Endothelial cell of umbilical vein (primary cell): ENCODE data around the gene CELSR1. TPM values are rescaled to one million over a fixed set of nuclear protein-coding genes. Genes with fewer than 3 reads are reported as not detected.

ENCODE experiments used
- BruUV-seq: library from RNA; stranded (reverse); fragments of 400-500 nt; replicated peaks from 2 replicates; lab custom pipeline; 2021; lab: Mats Ljungman, UMichigan
- CTCF ChIA-PET: fragments of 300-600, 350-600 bp; sonication (Branson Sonifier 250); formaldehyde crosslinking; loops from one replicate; lab custom pipeline; 2021; ENCODE audit warnings: antibody characterized with exemption, inconsistent platforms; lab: Charles Lee
- POLR2A ChIA-PET: fragments of 300-600, 350-600 bp; sonication (Branson Sonifier 250); formaldehyde crosslinking; loops from one replicate; lab custom pipeline; 2021; ENCODE audit warnings: antibody characterized with exemption, inconsistent platforms; lab: Charles Lee
- DNase-seq: peaks from one replicate; pipeline ENCODE4 v3.0.0-alpha.2; 2011; ENCODE audit warnings: low read depth, low spot score
- FAIRE-seq: peaks from 2 replicates; lab custom pipeline; 2011; peaks lifted over from hg19 to GRCh38; lab: Jason Lieb, UNC
- H2AFZ ChIP-seq: 2 replicates; pipeline ENCODE4 v1.6.0; 2012; ENCODE audit warnings: low read depth, low read length, control low read depth, inconsistent platforms
- H3K27ac ChIP-seq: 2 replicates; pipeline ENCODE4 v1.5.1; 2011; ENCODE audit warnings: low read depth, mild to moderate bottlenecking, control low read depth, low read length, moderate library complexity; ENCODE audit not compliant: insufficient read depth
- H3K27me3 ChIP-seq, 2 experiments: 2 replicates each; pipeline versions ENCODE4 v1.6.0 to v1.6.1; 2011; ENCODE audit warnings: low read length in 2 of 2, mixed read lengths in 1 of 2; ENCODE audit not compliant: control insufficient read depth in 2 of 2, insufficient read depth in 2 of 2
- H3K36me3 ChIP-seq, 2 experiments: 2 replicates in 1 of 2; 3 replicates in 1 of 2; pipeline ENCODE4 v1.5.1; 2011; ENCODE audit warnings: low read length in 2 of 2, mild to moderate bottlenecking in 1 of 2, moderate library complexity in 1 of 2; ENCODE audit not compliant: control insufficient read depth in 2 of 2, insufficient read depth in 2 of 2; ENCODE audit errors: extremely low read depth in 1 of 2
- H3K4me1 ChIP-seq: 3 replicates; pipeline ENCODE4 v1.5.1; 2011; ENCODE audit warnings: mild to moderate bottlenecking, low read length; ENCODE audit not compliant: control insufficient read depth, insufficient read depth; ENCODE audit errors: extremely low read depth
- H3K4me2 ChIP-seq: 2 replicates; pipeline ENCODE4 v1.6.1; 2011; ENCODE audit warnings: low read length, control low read depth, mixed read lengths; ENCODE audit not compliant: insufficient read depth
- H3K4me3 ChIP-seq, 3 experiments: fragments of 200-600 bp in 1 of 3; sonication (generic), shearing (Covaris generic) in 1 of 3; replicated peaks in 1 of 3; 2 replicates each; pipeline ENCODE4 v1.5.1; 2011 to 2016; ENCODE audit warnings: control low read depth in 3 of 3, low read length in 3 of 3, mild to moderate bottlenecking in 2 of 3, inconsistent platforms in 1 of 3, low read depth in 1 of 3, moderate library complexity in 1 of 3; ENCODE audit not compliant: insufficient read depth in 1 of 3
- H3K79me2 ChIP-seq: 2 replicates; pipeline ENCODE4 v1.6.0; 2012; ENCODE audit warnings: low read length, inconsistent platforms; ENCODE audit not compliant: control insufficient read depth, insufficient read depth
- H3K9ac ChIP-seq: replicated peaks from 2 replicates; pipeline ENCODE3; 2011; ENCODE audit warnings: low read length, control low read depth; ENCODE audit not compliant: insufficient read depth; ENCODE audit errors: extremely low read depth
- H3K9me1 ChIP-seq: replicated peaks from 3 replicates; pipeline ENCODE4 v1.6.0; 2011; ENCODE audit warnings: mild to moderate bottlenecking, low read length; ENCODE audit not compliant: control insufficient read depth, insufficient read depth; ENCODE audit errors: extremely low read depth
- H3K9me3 ChIP-seq: replicated peaks from 2 replicates; pipeline ENCODE4 v1.5.1; 2012; ENCODE audit warnings: low read length, inconsistent platforms; ENCODE audit not compliant: control insufficient read depth, insufficient read depth
- H4K20me1 ChIP-seq: replicated peaks from 2 replicates; pipeline ENCODE3; 2011; ENCODE audit warnings: mild to moderate bottlenecking, low read length; ENCODE audit not compliant: control insufficient read depth, insufficient read depth; ENCODE audit errors: extremely low read depth
- CTCF ChIP-seq, 2 donors: IDR thresholded peaks; 1 replicate in 1 of 2; 2 replicates in 1 of 2; pipeline ENCODE4 v1.5.1; 2011; ENCODE audit warnings: low read length in 2 of 2, mild to moderate bottlenecking in 2 of 2, moderate library complexity in 2 of 2, control low read depth in 1 of 2, inconsistent platforms in 1 of 2, low read depth in 1 of 2; ENCODE audit not compliant: insufficient read depth in 1 of 2; ENCODE audit errors: extremely low read depth in 1 of 2
- EZH2 ChIP-seq: IDR thresholded peaks from 2 replicates; pipeline ENCODE4 v1.6.1; 2012; ENCODE audit warnings: borderline replicate concordance, low read depth, mild to moderate bottlenecking, moderate library complexity, low read length, inconsistent platforms; ENCODE audit not compliant: severe bottlenecking
- FOS ChIP-seq: IDR thresholded peaks from 2 replicates; pipeline ENCODE4 v1.6.1; 2011; ENCODE audit warnings: mild to moderate bottlenecking, low read length, moderate library complexity, borderline replicate concordance; ENCODE audit not compliant: insufficient read depth
- GATA2 ChIP-seq: IDR thresholded peaks from 2 replicates; pipeline ENCODE4 v1.7.0; 2011; ENCODE audit warnings: low read depth, mild to moderate bottlenecking, moderate library complexity, mixed read lengths, low read length; ENCODE audit not compliant: insufficient read length, insufficient read depth
- JUN ChIP-seq: IDR thresholded peaks from 2 replicates; pipeline ENCODE4 v1.6.1; 2011; ENCODE audit warnings: borderline replicate concordance, low read depth; ENCODE audit not compliant: insufficient read length, insufficient read depth
- MAX ChIP-seq: IDR thresholded peaks from 2 replicates; pipeline ENCODE4 v1.6.1; 2011; ENCODE audit not compliant: insufficient read depth, insufficient read length
- MYC ChIP-seq: IDR thresholded peaks from one replicate; pipeline ENCODE4 v1.6.1; 2011; ENCODE audit warnings: mild to moderate bottlenecking, low read depth, low read length
- POLR2A ChIP-seq: IDR thresholded peaks from 2 replicates; pipeline ENCODE4 v1.6.1; 2012; ENCODE audit warnings: low read depth, mild to moderate bottlenecking, control low read depth, low read length
- POLR2AphosphoS5 ChIP-seq: IDR thresholded peaks from 2 replicates; pipeline ENCODE4 v1.6.1; 2012; ENCODE audit warnings: low read depth, mild to moderate bottlenecking, control low read depth, low read length, moderate library complexity; ENCODE audit not compliant: insufficient read depth
- dilution Hi-C: fragments of 300-500 bp; cut with MboI; formaldehyde crosslinking; loops from one replicate; pipeline ENCODE4 v1.15.0; 2019; ENCODE audit warnings: low sequenced_read_pairs; ENCODE audit not compliant: extremely low pct_ligation_motif_present
- intact Hi-C: fragments of 100-400 bp; cut with micrococcal nuclease; formaldehyde crosslinking; loops from one replicate; pipeline ENCODE4 v1.10.0; 2022
- polyA plus RNA-seq, 4 experiments: library from polyadenylated mRNA; depleted of rRNA in 3 of 4; stranded (reverse) in 3 of 4; unstranded in 1 of 4; fragments of >200 nt; gene quantifications; 2 replicates each; pipeline versions ENCODE4 v1.2.1 to v1.2.3, GENCODE V29; 2011 to 2012; ENCODE audit warnings: missing spikeins in 1 of 4
- total RNA-seq: library from RNA; stranded (reverse); gene quantifications from 2 replicates; pipeline ENCODE4 v1.2.3, GENCODE V29; 2021

Gene CELSR1
- total and polyA plus RNA-seq, 2 donors (not counting 3 experiments of a cell fraction or from before 2014, with no cell fraction given), result 3.7 to 5.4 TPM

GRCh38 chr22:46472722-46473016, 64.8 kb downstream of the CELSR1 start:
- Histone ChIP-seq H3K4me3 (no peak overlapping the region), H3K9ac (no peak overlapping the region), H3K36me3 (no peaks in the 10 kb centered on the region), H2AFZ (no peak overlapping the region), H3K27me3 (no peaks in the 10 kb centered on the region), H3K9me3 (no peaks in the 10 kb centered on the region), H3K9me1 (no peaks in the 10 kb centered on the region), H3K4me1 (no peaks in the 10 kb centered on the region), H3K4me2 (no peak overlapping the region), H3K27ac (no peak overlapping the region), H4K20me1 (no peaks in the 10 kb centered on the region), H3K79me2 (no peaks in the 10 kb centered on the region)
- TF ChIP-seq JUN, result no peak
- TF ChIP-seq GATA2, result no peak
- no peak for TF ChIP-seq FOS
- TF ChIP-seq POLR2A, result no peak
- TF ChIP-seq MAX, result no peak
- TF ChIP-seq CTCF (IDR thresholded peaks at IDR 0.05; ENCODE audit: extremely low read depth in 1 of 2, insufficient read depth in 1 of 2, low read depth in 1 of 2, low read length in 2 of 2), result no peak
- TF ChIP-seq EZH2, result no peak
- no peak for TF ChIP-seq POLR2AphosphoS5
- TF ChIP-seq MYC, result no peak
- ChIA-PET CTCF (no interaction called here), POLR2A (no interaction called here)
- no TSS peak for BruUV-seq
- dilution Hi-C loops, result no loop called here
- intact Hi-C loops, result no loop called here
- no peak for FAIRE-seq
- no peak for DNase-seq
